Liver (tissue), 3 donors: ENCODE measurements around the gene SASH3.

Experiments used
- ATF3 ChIP-seq: IDR thresholded peaks from 2 replicates; pipeline ENCODE4 v1.6.1; 2016; ENCODE audit warnings: antibody characterized with exemption
- CTCF ChIP-seq: fragments of 150-350 bp; IDR thresholded peaks from 2 replicates; pipeline ENCODE4 v1.5.1; 2017; ENCODE audit warnings: improper control_type of control experiment, low read depth, low read length; ENCODE audit not compliant: missing input control
- EGR1 ChIP-seq, 2 donors: IDR thresholded peaks; 2 replicates each; pipeline ENCODE4 v1.6.1; 2016 to 2018; ENCODE audit warnings: antibody characterized with exemption in 2 of 2, low read depth in 2 of 2
- FOXA1 ChIP-seq: IDR thresholded peaks from 2 replicates; pipeline ENCODE4 v1.6.1; 2016; ENCODE audit warnings: antibody characterized with exemption
- GABPA ChIP-seq, 2 donors: IDR thresholded peaks in 1 of 2; conservative IDR thresholded peaks in 1 of 2; 2 replicates each; pipeline ENCODE4 v1.6.1; 2016; ENCODE audit warnings: antibody characterized with exemption in 2 of 2, mild to moderate bottlenecking in 1 of 2, moderate library complexity in 1 of 2
- JUND ChIP-seq, 2 donors: IDR thresholded peaks; 2 replicates each; pipeline ENCODE4 v1.6.1; 2016; ENCODE audit warnings: antibody characterized with exemption in 2 of 2
- MAX ChIP-seq: IDR thresholded peaks from 2 replicates; pipeline ENCODE4 v1.6.1; 2016; ENCODE audit warnings: antibody characterized with exemption
- RAD21 ChIP-seq, 2 donors: IDR thresholded peaks; 2 replicates each; pipeline ENCODE4 v1.6.1; 2016; ENCODE audit warnings: antibody characterized with exemption in 2 of 2, mild to moderate bottlenecking in 2 of 2
- RXRA ChIP-seq, 2 donors: IDR thresholded peaks; 2 replicates each; pipeline ENCODE4 v1.6.1; 2017 to 2018; ENCODE audit warnings: antibody characterized with exemption in 2 of 2, mild to moderate bottlenecking in 1 of 2
- TAF1 ChIP-seq: conservative IDR thresholded peaks from 2 replicates; pipeline ENCODE4 v1.6.1; 2016; ENCODE audit warnings: antibody characterized with exemption, mild to moderate bottlenecking
- YY1 ChIP-seq: IDR thresholded peaks from 2 replicates; pipeline ENCODE4 v1.6.1; 2016; ENCODE audit warnings: antibody characterized with exemption, mild to moderate bottlenecking
- ZBTB33 ChIP-seq: IDR thresholded peaks from 2 replicates; pipeline ENCODE4 v1.6.1; 2016; ENCODE audit warnings: antibody characterized with exemption
- TF ChIP-seq, protein P1 (sequence below): IDR thresholded peaks from 2 replicates; pipeline ENCODE4 v1.6.1; 2016; ENCODE audit warnings: antibody characterized with exemption, mild to moderate bottlenecking
- donor health status: healthy.
- donor health status: healthy.

GRCh38 chrX:129732857-129733256 is 46.9 kb upstream of the SASH3 start:
- TF ChIP-seq MAX (no peak), CTCF (no peak), RAD21 (IDR thresholded peaks at IDR 0.05) (no peak), YY1 (no peak), RXRA (IDR thresholded peaks at IDR 0.05) (no peak), JUND (IDR thresholded peaks at IDR 0.05) (no peak), TAF1 (no peak), EGR1 (IDR thresholded peaks at IDR 0.05; ENCODE audit: low read depth in 2 of 2) (no peak), ATF3 (no peak), GABPA (IDR thresholded peaks at IDR 0.05 in 1 of 2, conservative IDR thresholded peaks at IDR 0.05 in 1 of 2) (no peak), ZBTB33 (no peak), FOXA1 (no peak)
- TF ChIP-seq, protein P1, sequence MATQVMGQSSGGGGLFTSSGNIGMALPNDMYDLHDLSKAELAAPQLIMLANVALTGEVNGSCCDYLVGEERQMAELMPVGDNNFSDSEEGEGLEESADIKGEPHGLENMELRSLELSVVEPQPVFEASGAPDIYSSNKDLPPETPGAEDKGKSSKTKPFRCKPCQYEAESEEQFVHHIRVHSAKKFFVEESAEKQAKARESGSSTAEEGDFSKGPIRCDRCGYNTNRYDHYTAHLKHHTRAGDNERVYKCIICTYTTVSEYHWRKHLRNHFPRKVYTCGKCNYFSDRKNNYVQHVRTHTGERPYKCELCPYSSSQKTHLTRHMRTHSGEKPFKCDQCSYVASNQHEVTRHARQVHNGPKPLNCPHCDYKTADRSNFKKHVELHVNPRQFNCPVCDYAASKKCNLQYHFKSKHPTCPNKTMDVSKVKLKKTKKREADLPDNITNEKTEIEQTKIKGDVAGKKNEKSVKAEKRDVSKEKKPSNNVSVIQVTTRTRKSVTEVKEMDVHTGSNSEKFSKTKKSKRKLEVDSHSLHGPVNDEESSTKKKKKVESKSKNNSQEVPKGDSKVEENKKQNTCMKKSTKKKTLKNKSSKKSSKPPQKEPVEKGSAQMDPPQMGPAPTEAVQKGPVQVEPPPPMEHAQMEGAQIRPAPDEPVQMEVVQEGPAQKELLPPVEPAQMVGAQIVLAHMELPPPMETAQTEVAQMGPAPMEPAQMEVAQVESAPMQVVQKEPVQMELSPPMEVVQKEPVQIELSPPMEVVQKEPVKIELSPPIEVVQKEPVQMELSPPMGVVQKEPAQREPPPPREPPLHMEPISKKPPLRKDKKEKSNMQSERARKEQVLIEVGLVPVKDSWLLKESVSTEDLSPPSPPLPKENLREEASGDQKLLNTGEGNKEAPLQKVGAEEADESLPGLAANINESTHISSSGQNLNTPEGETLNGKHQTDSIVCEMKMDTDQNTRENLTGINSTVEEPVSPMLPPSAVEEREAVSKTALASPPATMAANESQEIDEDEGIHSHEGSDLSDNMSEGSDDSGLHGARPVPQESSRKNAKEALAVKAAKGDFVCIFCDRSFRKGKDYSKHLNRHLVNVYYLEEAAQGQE, result no peak
